Liver (tissue), 3 donors: ENCODE data around the gene KIF24.

Source experiments
- CTCF ChIP-seq: fragments of 150-350 bp; IDR thresholded peaks from 2 replicates; pipeline ENCODE4 v1.5.1; 2017; ENCODE audit warnings: improper control_type of control experiment, low read depth, low read length; ENCODE audit not compliant: missing input control
- EGR1 ChIP-seq, 2 donors: IDR thresholded peaks; 2 replicates each; pipeline ENCODE4 v1.6.1; 2016 to 2018; ENCODE audit warnings: antibody characterized with exemption in 2 of 2, low read depth in 2 of 2
- FOXA1 ChIP-seq: IDR thresholded peaks from 2 replicates; pipeline ENCODE4 v1.6.1; 2016; ENCODE audit warnings: antibody characterized with exemption
- JUND ChIP-seq, 2 donors: IDR thresholded peaks; 2 replicates each; pipeline ENCODE4 v1.6.1; 2016; ENCODE audit warnings: antibody characterized with exemption in 2 of 2
- RAD21 ChIP-seq, 2 donors: IDR thresholded peaks; 2 replicates each; pipeline ENCODE4 v1.6.1; 2016; ENCODE audit warnings: antibody characterized with exemption in 2 of 2, mild to moderate bottlenecking in 2 of 2
- REST ChIP-seq: IDR thresholded peaks from 2 replicates; pipeline ENCODE4 v1.6.1; 2016; ENCODE audit warnings: antibody characterized with exemption, mild to moderate bottlenecking
- SP1 ChIP-seq: IDR thresholded peaks from 2 replicates; pipeline ENCODE4 v1.6.1; 2018; ENCODE audit warnings: antibody characterized with exemption, mild to moderate bottlenecking
- TAF1 ChIP-seq: conservative IDR thresholded peaks from 2 replicates; pipeline ENCODE4 v1.6.1; 2016; ENCODE audit warnings: antibody characterized with exemption, mild to moderate bottlenecking
- YY1 ChIP-seq: IDR thresholded peaks from 2 replicates; pipeline ENCODE4 v1.6.1; 2016; ENCODE audit warnings: antibody characterized with exemption, mild to moderate bottlenecking
- donor health status: healthy.
- donor health status: healthy.

- TF ChIP-seq FOXA1 (no peak), YY1 (no peak), TAF1 (no peak), CTCF (no peak), RAD21 (IDR thresholded peaks at IDR 0.05) (no peak), SP1 (no peak), JUND (IDR thresholded peaks at IDR 0.05) (no peak), EGR1 (IDR thresholded peaks at IDR 0.05; ENCODE audit: low read depth in 2 of 2) (no peak), REST (no peak)
Measured at GRCh38 chr9:34373749-34374148, 44.7 kb upstream of the KIF24 start.
